A204.1 (cell line): ENCODE data around the gene EEF2.
A peak's percentile ranks its signal among the peaks of the same experiment; 100 is the strongest.
"Not testable (repeated sequence)": the region's sequence is repeated elsewhere in the genome, so short reads cannot be mapped to it uniquely, and the experiment has no call there.

Experiments used
- FAIRE-seq: peaks from 2 replicates; lab custom pipeline; 2012; peaks lifted over from hg19 to GRCh38; lab: Jason Lieb, UNC

EEF2 gene

GRCh38 chr19:4014541-4015491 is 29.6 kb upstream of the EEF2 start:
- FAIRE-seq, result no peak

GRCh38 chr19:4013886-4014540 is 28.8 kb upstream of the EEF2 start:
- no peak for FAIRE-seq

GRCh38 chr19:4012975-4013634 is 27.8 kb upstream of the EEF2 start:
- no peak for FAIRE-seq

GRCh38 chr19:4012092-4012974 is 27.1 kb upstream of the EEF2 start:
- no peak for FAIRE-seq

DNA sequence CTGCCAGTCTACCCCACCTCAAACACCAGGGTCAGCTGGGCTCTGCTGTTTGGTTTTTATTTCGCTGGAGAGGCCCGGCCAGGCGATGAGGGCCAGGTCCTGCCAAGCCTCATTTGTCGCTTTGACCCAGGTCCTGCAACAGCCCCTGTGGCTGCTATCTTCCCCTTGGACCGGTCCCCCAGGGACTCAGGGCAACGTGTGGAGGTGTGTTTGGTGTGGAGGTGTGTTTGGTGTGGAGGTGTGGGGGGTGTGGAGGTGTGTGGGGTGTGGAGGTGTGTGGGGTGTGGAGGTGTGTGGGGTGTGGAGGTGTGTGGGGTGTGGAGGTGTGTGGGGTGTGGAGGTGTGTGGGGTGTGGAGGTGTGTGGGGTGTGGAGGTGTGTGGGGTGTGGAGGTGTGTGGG is 26.2 kb upstream of the EEF2 start:
- FAIRE-seq, result not testable (repeated sequence)

DNA sequence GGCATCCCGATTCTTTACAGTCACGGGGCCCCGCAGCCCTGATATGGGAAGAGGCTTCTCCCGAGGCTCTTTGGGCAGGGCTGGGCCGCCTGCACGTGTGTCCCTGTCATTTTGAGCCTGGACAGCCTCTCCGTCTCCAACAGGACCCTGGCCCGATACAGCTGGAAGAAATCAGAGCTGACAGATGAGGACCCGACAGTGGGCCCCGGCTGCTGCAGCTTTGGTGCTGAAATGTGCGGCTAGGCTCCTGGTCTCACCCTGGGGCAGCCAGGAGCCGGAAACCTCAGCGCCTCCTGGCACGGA is 25.5 kb upstream of the EEF2 start:
- no peak for FAIRE-seq

GRCh38 chr19:4009990-4010807 is 24.9 kb upstream of the EEF2 start:
- no peak for FAIRE-seq

GRCh38 chr19:4007836-4008539 is 22.7 kb upstream of the EEF2 start:
- FAIRE-seq, result no peak

DNA sequence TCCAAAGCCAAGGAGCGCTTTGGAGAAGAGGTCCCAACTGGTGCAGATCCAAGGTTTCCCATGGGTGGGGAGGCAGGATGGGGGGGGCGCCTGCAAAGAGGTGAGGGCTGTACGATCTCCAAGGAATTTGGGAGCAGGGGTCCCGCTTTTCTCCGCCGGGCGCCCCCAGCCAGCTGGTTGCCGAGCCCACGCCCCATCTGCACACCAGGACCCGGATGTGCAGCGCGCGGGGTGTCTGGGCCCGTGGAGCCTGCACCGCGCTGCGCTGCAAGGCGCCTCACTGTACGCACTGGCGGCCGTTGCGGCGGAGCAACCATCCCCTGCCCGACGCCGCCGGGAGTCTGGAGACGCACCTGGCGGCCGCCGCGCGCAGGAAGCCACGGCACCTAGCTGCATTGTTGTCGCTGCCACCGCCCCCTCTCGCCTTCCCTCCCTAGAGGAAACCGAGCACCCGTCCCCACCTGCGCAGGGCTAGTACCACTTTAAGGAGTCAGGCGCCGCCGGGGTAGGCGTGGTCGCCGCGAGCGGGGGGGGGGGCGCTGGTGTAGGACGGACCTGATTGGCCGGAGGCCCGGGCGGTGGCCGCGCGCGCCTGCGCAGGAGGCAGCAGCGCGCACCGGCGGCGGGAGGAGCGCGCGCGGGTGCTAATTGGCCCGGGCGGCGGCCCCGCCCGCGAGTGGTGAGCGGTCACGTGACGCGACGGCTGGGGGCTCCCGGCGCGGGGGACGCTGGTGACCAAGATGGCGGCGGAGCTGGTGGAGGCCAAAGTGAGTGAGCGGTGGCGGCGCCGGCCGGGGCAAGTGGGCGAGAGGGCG is 22.0 kb upstream of the EEF2 start, which contains the start of gene PIAS4:
TSS of gene PIAS4 (plus strand) at position 716 of the 815 bp plus-strand sequence. CDS start at position 741, 25 bp downstream.
- FAIRE-seq, result no peak

DNA sequence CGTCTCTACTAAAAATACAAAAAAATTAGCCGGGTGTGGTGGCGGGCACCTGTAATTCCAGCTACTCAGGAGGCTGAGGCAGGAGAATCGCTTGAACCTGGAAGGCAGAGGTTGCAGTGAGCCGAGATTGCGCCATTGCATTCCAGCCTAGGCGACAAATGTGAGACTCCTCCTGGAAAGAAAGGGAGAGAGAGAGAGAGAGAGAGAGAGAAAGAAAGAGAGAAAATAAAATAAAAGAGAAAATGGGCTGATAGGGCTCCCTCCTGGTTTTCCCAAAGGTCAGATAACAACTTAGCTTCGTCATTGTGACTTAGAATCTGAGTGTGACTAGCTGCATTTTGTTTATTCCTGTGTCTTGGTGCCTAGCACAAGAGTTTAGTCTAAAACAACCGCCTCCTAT is 20.2 kb upstream of the EEF2 start:
- not testable (repeated sequence) for FAIRE-seq

DNA sequence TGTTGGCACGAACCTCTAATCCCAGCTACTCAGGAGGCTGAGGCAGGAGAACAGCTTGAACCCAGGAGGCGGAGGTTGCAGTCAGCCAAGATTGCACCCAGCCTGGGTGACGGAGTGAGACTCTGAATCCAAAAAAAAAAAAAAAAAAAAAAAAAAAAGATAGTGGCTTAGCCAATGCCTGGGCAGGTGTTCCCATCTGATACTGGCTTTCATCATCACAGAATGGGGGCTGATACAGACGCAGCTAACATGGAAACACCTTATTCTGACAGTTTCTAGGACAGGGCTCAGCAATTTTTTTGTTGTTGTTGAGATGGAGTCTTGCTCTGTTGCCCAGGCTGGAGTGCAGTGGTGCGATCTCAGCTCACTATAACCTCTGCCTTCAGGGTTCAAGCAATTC is 15.5 kb upstream of the EEF2 start:
- FAIRE-seq, result not testable (repeated sequence)

- FAIRE-seq, result not testable (repeated sequence)
Measured at GRCh38 chr19:3998667-3999412, 13.6 kb upstream of the EEF2 start.

- FAIRE-seq, result no peak
Measured at GRCh38 chr19:3995607-3996006, 10.3 kb upstream of the EEF2 start.

DNA sequence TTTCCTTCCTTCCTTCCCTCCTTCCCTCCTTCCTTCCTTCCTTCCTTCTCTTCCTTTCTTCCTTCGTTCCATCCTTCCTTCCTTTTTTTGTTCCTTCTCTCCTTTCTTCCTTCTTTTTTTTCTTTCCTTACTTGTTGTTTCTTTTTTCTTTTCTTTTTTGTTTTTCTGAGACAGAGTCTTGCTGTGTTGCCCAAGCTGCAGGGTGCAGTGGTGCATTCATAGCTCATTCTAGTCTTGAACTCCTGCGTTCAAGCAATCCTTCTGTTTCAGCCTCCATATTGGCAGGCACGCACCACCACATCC is 5.5 kb upstream of the EEF2 start:
- FAIRE-seq, result no peak

DNA sequence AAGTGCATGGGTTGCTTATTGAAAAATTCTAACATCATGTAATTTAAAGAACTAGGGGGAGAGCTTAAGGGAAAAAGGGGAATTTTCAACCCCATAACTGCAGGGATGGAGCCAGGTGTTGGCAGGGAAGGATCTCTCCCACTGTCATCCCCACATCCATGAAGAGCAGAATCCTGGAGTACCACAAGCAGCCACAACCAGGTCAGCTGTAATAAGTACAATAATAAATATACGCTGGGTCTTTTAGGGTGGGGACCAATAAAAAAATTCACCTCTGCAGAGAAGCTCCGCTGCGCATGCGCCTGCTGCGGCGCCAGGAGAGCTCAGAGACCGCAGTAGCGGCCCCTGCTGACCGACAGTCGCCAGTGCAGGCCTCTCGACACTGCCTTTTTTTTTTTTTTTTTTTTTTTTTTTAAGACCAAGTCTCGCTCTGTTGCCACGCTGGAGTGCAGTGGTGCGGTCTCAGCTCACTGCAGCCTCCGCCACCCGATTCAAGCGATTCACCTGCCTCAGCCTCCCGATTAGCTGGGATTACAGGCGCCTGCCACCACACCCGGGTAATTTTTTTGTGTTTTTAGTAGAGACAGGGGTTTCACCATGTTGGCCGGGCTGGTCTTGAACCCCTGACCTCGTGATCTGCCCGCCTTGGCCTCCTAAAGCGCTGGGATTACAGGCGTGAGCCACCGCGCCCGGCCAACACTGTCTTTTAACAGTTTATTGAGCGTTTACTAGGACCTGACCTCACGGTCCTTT is 2.5 kb upstream of the EEF2 start:
- peak; percentile 11 for FAIRE-seq

DNA sequence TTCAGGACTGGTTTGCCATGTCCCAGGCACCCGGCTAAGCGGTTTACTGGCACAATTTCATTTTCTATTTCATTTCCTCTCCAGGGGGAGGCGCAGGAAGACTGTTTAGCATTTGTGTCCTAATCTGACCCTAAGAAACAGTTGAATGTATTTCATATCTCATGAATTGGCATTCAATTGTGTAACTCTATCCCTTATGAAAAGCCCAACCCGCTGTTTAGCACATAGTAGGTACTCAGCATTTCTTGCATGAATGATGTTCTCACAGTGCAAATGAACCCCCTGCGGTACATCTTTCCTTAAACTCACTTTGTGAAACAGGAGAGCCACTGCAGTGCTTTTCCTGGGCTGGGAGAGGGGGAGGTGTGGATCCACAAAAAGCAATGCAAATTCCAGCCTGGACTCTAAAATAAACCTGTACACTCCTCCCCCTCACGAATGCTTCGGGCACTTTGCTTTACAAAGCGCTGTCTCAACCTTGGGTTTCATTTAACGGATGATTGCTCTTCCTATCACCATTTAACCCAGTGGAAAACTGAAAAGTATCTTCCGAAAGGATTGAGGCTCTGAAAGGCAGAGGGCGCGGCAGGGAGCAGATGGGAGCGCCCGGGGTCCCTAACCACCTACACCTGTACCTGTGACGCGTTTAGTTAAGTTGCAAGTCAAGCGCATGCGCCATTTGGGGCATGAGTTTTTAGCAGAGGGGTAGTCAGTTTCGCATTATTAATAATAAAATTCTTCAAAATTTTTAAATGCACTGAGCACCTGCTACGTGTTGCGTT is 1.2 kb upstream of the EEF2 start:
- peak; percentile 91 for FAIRE-seq

DNA sequence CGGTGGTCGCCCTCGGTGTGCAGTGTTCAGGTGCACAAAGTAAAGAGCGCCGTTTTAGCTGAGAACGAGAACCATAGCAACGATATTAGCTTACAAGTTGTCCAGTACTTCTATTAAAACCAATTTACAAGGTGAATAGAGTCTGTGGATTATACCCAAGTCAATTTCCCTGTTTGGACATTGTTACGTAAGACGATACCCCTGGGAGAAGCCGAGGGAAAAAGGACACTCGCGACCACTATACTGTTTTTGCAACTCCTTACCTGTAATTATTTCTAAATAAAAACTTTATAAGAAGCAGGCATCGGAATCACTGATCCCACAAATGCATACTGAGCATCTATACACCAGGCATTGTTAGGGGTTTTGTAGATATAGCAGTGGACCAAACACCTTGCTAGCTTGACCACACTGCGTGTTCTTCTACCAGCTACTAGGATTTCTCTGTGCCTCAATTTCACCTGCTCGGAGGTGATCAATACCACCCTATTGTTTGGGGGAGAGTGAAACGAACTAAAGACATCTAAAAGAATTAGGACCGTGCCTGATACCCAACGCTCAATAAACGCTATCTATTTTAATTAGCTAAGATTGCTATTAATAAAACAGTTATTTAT is 488 bp upstream of the EEF2 start:
- FAIRE-seq, result no peak
